Ectodermal cell (in vitro differentiated cells): Measurements from ENCODE around the gene EPS8L3.

Experiments
- H3K27ac ChIP-seq: 2 replicates; pipeline ENCODE4 v1.7.0; 2013; ENCODE audit warnings: mild to moderate bottlenecking, low read depth, low read length; ENCODE audit not compliant: insufficient read depth, poor library complexity, severe bottlenecking
- H3K27me3 ChIP-seq: 2 replicates; pipeline ENCODE4 v1.7.0; 2013; ENCODE audit warnings: mild to moderate bottlenecking, low read length; ENCODE audit not compliant: insufficient read depth, control insufficient read depth, poor library complexity, severe bottlenecking
- H3K36me3 ChIP-seq: one replicate; pipeline ENCODE4 v1.7.0; 2013; ENCODE audit warnings: low read length; ENCODE audit not compliant: control insufficient read depth, insufficient read depth
- H3K4me1 ChIP-seq: one replicate; pipeline ENCODE4 v1.7.0; 2013; ENCODE audit warnings: low read length; ENCODE audit not compliant: control insufficient read depth, insufficient read depth
- H3K4me3 ChIP-seq: 2 replicates; pipeline ENCODE4 v1.7.0; 2013; ENCODE audit warnings: low read depth, low read length, control low read depth; ENCODE audit not compliant: insufficient read depth
- H3K9me3 ChIP-seq: 2 replicates; pipeline ENCODE4 v1.7.0; 2013; ENCODE audit warnings: mild to moderate bottlenecking, low read length, moderate library complexity; ENCODE audit not compliant: control insufficient read depth
- WGBS, 2 experiments: methylation state at CpG; one replicate each; pipeline ENCODE4 v1.1.7; 2013; ENCODE audit warnings: missing lambda C conversion rate in 2 of 2; 5-methylcytosine and 5-hydroxymethylcytosine counted together

Gene EPS8L3

DNA sequence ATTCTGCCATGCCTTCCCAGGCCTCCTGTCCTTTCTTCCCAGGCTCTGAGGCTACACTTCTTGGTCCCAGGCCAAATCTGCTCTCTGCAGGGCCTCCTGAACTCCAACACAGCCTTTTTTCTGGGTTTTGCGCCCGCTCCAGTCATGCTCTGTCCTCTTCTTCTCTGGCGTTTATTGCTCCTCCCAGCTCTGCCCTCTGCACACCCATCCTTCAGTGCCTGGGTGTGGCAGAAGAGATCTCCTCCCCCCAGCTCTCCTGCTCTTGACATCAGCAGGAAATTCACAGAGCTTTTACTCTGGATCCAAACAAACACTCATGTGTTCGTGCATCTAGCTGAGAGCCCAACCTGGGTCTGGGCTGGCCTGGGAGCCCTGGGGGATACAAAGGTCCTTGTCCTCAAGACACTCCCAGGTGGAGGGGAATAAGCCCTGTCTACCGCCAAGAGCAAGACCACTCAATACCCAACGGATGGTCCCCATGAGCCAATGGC lies 22.9 kb upstream of the EPS8L3 start:
- H3K36me3 ChIP-seq = no peaks in the 10 kb centered on the region
- H3K9me3 ChIP-seq = no peaks in the 10 kb centered on the region
- H3K27me3 ChIP-seq = no peaks in the 10 kb centered on the region
- WGBS, 2 experiments = 90 to 93% methylated on average over 6 of the region's 6 CpGs
- no peak overlapping the region for H3K4me3 ChIP-seq
- no peaks in the 10 kb centered on the region for H3K4me1 ChIP-seq
- no peak overlapping the region for H3K27ac ChIP-seq

DNA sequence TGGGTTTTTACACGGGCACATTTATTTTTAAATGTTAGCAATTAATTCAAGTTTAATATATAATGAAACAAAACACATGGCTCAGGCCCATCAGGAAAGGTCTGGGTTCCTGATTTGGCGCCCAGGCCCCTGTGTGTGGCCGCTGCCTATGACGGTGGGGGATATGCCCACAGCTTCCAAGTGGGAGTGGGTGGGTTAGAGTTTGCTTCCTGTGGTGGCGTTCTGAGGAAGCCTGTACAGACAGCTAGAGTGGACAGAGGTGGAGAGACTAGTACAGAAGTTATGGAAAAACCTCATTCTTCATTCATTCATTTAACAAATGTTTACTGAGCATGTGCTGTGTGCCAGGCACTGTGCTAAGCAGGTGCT lies 22.4 kb upstream of the EPS8L3 start:
- Histone ChIP-seq H3K9me3 (no peaks in the 10 kb centered on the region), H3K4me3 (no peak overlapping the region), H3K4me1 (no peaks in the 10 kb centered on the region), H3K36me3 (no peaks in the 10 kb centered on the region), H3K27ac (no peak overlapping the region), H3K27me3 (no peaks in the 10 kb centered on the region)
- WGBS, 2 experiments = 92 to 96% methylated on average over 3 to 4 of the region's 5 CpGs

GRCh38 chr1:109785446-109786111 lies 21.9 kb upstream of the EPS8L3 start:
- Histone ChIP-seq H3K36me3 (no peaks in the 10 kb centered on the region), H3K9me3 (no peaks in the 10 kb centered on the region), H3K4me1 (no peaks in the 10 kb centered on the region), H3K4me3 (no peak overlapping the region), H3K27me3 (no peaks in the 10 kb centered on the region), H3K27ac (no peak overlapping the region)
- 76 to 86% methylated on average over 4 of the region's 4 CpGs for WGBS, 2 experiments

GRCh38 chr1:109784551-109785252 lies 21.0 kb upstream of the EPS8L3 start:
- Histone ChIP-seq H3K36me3 (no peaks in the 10 kb centered on the region), H3K4me1 (no peaks in the 10 kb centered on the region), H3K9me3 (no peaks in the 10 kb centered on the region), H3K4me3 (no peak overlapping the region), H3K27me3 (no peaks in the 10 kb centered on the region), H3K27ac (no peak overlapping the region)
- 84 to 85% methylated on average over 5 of the region's 5 CpGs for WGBS, 2 experiments

GRCh38 chr1:109783436-109783835 lies 19.7 kb upstream of the EPS8L3 start:
- Histone ChIP-seq H3K36me3 (no peaks in the 10 kb centered on the region), H3K27ac (no peak overlapping the region), H3K4me1 (no peaks in the 10 kb centered on the region), H3K27me3 (no peaks in the 10 kb centered on the region), H3K9me3 (no peaks in the 10 kb centered on the region), H3K4me3 (no peak overlapping the region)
- WGBS, 2 experiments = 62 to 65% methylated on average over 8 of the region's 8 CpGs

GRCh38 chr1:109782927-109783326 lies 19.2 kb upstream of the EPS8L3 start:
- Histone ChIP-seq H3K27me3 (no peaks in the 10 kb centered on the region), H3K27ac (no peak overlapping the region), H3K36me3 (no peaks in the 10 kb centered on the region), H3K9me3 (no peaks in the 10 kb centered on the region), H3K4me1 (no peaks in the 10 kb centered on the region), H3K4me3 (no peak overlapping the region)
- 74 to 93% methylated on average over 4 of the region's 4 CpGs for WGBS, 2 experiments

DNA sequence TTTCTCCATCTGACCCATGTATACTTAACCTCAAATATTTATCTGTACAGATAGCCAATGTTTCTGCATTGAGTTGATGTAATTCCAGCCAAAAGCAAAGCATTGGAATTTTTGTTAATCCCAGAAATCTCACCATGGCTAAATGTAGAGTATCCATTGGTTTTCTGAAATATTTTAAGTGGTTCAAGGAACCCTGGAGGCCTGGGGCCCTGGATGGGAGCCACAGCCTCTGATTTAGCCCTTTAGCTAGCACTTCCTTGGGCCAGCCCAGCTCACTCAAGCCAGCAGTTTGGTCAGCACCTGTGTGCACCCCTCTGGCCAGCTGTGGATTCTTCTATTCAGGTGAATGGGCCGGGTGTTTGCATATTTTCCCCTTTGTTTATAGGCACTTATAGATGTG lies 18.8 kb upstream of the EPS8L3 start:
- Histone ChIP-seq H3K36me3 (no peaks in the 10 kb centered on the region), H3K4me1 (no peaks in the 10 kb centered on the region)
- 67 to 89% methylated on average over 1 of the region's 1 CpG for WGBS, 2 experiments

DNA sequence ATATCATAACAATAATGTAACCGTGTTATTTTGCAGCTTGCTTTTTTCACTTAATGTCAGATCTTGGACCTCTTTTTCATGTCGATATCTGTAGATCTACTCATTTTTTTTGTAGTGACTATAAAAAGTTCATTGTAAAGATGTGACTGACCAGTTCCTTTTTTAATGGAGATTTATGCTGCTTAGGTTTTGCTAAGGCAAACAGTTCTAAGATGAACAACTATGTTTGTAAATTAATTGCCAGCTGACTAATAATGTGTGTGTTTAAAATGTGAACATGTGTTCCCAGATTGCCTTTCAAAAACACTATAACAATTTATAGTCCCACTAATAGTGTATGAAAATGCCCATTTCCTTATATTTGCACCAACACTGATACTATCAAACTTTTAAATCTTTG lies 18.1 kb upstream of the EPS8L3 start:
- no peaks in the 10 kb centered on the region for H3K4me1 ChIP-seq
- H3K4me3 ChIP-seq = no peak overlapping the region
- no peak overlapping the region for H3K27ac ChIP-seq
- no peaks in the 10 kb centered on the region for H3K27me3 ChIP-seq
- WGBS, 2 experiments = 94 to 100% methylated on average over 2 of the region's 2 CpGs
- H3K9me3 ChIP-seq = no peaks in the 10 kb centered on the region
- no peaks in the 10 kb centered on the region for H3K36me3 ChIP-seq

More for the DNA sequence above, 18.8 kb upstream of the EPS8L3 start:
- H3K9me3 ChIP-seq = no peaks in the 10 kb centered on the region
- no peaks in the 10 kb centered on the region for H3K27me3 ChIP-seq
- H3K4me3 ChIP-seq = no peak overlapping the region
- no peak overlapping the region for H3K27ac ChIP-seq

DNA sequence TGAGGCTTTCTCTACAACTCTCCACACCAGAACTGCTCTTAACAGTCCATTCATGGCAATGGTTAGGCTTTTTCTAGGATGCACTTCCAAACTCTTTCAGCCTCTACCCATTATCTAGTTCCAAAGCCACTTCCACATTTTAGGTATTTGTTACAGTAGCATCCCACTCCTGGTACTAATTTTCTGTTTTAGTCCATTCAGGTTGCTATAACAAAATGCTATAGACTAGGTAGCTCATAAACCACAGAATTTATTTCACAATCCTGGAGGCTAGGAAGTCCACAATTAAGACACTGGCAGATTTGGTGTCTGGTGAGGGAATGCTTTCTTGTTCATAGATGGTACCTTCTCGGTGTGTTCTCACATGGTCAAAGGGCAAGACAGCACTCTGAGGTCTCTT lies 17.3 kb upstream of the EPS8L3 start:
- no peaks in the 10 kb centered on the region for H3K9me3 ChIP-seq
- H3K4me1 ChIP-seq = no peaks in the 10 kb centered on the region
- 94 to 100% methylated on average over 1 of the region's 1 CpG for WGBS, 2 experiments
- no peaks in the 10 kb centered on the region for H3K36me3 ChIP-seq
- no peaks in the 10 kb centered on the region for H3K27me3 ChIP-seq
- H3K27ac ChIP-seq = no peak overlapping the region
- no peak overlapping the region for H3K4me3 ChIP-seq

- Histone ChIP-seq H3K4me1 (no peaks in the 10 kb centered on the region), H3K27ac (no peak overlapping the region), H3K9me3 (no peaks in the 10 kb centered on the region), H3K27me3 (no peaks in the 10 kb centered on the region), H3K4me3 (no peak overlapping the region), H3K36me3 (no peaks in the 10 kb centered on the region)
- WGBS, 2 experiments = 95 to 96% methylated on average over 9 of the region's 9 CpGs
These were observed 14.4 kb upstream of the EPS8L3 start for GRCh38 chr1:109777980-109778625.
